GM23338 (cell line): Measurements from ENCODE around the gene SLC8A1.

Experiments used
- CREB1 ChIP-seq: fragments of 250-450 bp; sonication (Bioruptor Pico); IDR thresholded peaks from 2 replicates; pipeline ENCODE4 v1.5.0; 2020; ENCODE audit warnings: low read depth, mild to moderate bottlenecking, moderate library complexity
- EZH2 ChIP-seq: fragments of 200-600 bp; sonication (generic); IDR thresholded peaks from one replicate; pipeline ENCODE4 v1.8.0; 2017; ENCODE audit warnings: antibody characterized with exemption, mild to moderate bottlenecking, low read depth; ENCODE audit not compliant: unreplicated experiment
- EZH2phosphoT487 ChIP-seq: fragments of 200-600 bp; sonication (generic); IDR thresholded peaks from one replicate; pipeline ENCODE4 v1.8.1; 2018; ENCODE audit warnings: antibody characterized with exemption; ENCODE audit not compliant: unreplicated experiment
- JUNB ChIP-seq: IDR thresholded peaks from one replicate; pipeline ENCODE4 v1.6.1; 2016; ENCODE audit warnings: antibody characterized with exemption; ENCODE audit not compliant: unreplicated experiment
- POLR2AphosphoS5 ChIP-seq: IDR thresholded peaks from 2 replicates; pipeline ENCODE4 v1.6.1; 2016; ENCODE audit warnings: antibody characterized with exemption, low read depth
- TF ChIP-seq, protein P1 (sequence below), 2 experiments: fragments of 200-600 bp in 1 of 2; sonication (generic) in 1 of 2; conservative IDR thresholded peaks; 2 replicates each; pipeline versions ENCODE4 v1.5.1 to v1.6.1; 2016 to 2017; ENCODE audit warnings: antibody characterized with exemption in 2 of 2, low read depth in 2 of 2, mild to moderate bottlenecking in 2 of 2, moderate library complexity in 1 of 2
- TF ChIP-seq, protein P2 (sequence below): IDR thresholded peaks from one replicate; pipeline ENCODE4 v1.6.1; 2018; ENCODE audit warnings: antibody characterized with exemption; ENCODE audit not compliant: unreplicated experiment

DNA sequence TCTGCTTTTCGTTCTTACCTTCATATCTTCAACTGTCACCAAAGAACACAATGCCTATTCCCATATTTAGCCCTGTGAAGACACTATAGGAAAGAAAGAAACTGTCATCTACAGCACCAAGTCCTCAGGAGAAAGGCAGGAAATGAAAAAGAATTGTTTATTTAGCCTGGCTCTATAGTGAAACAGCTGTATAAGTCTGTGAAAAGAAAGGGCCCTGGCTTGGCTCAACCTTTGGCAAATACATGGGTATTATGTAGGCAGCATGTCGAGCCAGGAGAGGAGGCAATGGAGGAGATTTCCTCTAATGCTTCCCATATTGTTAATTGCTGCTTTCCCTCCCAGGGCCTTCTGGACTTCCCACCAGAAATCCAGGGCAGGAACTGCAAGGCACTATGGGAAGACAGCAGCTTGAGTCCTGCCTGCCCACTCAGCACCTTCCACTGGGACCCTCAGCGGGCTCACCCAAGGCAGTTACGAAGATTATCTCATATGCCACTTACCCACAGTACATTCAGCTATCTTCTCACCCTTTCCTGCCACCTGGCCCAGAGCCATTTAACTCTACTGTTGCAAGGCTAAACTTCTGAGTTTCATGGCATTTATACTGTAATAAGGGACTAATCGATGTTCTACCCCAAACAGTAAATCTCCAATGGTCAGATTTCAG is 30.1 kb downstream of the SLC8A1 start:
- TF ChIP-seq, protein P1, sequence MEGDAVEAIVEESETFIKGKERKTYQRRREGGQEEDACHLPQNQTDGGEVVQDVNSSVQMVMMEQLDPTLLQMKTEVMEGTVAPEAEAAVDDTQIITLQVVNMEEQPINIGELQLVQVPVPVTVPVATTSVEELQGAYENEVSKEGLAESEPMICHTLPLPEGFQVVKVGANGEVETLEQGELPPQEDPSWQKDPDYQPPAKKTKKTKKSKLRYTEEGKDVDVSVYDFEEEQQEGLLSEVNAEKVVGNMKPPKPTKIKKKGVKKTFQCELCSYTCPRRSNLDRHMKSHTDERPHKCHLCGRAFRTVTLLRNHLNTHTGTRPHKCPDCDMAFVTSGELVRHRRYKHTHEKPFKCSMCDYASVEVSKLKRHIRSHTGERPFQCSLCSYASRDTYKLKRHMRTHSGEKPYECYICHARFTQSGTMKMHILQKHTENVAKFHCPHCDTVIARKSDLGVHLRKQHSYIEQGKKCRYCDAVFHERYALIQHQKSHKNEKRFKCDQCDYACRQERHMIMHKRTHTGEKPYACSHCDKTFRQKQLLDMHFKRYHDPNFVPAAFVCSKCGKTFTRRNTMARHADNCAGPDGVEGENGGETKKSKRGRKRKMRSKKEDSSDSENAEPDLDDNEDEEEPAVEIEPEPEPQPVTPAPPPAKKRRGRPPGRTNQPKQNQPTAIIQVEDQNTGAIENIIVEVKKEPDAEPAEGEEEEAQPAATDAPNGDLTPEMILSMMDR (conservative IDR thresholded peaks at IDR 0.05; ENCODE audit: low read depth in 2 of 2), result no peak
- TF ChIP-seq EZH2 (no peak), JUNB (no peak), POLR2AphosphoS5 (no peak), CREB1 (CRISPR knock-in tag) (no peak), EZH2phosphoT487 (no peak)
- TF ChIP-seq, protein P2, sequence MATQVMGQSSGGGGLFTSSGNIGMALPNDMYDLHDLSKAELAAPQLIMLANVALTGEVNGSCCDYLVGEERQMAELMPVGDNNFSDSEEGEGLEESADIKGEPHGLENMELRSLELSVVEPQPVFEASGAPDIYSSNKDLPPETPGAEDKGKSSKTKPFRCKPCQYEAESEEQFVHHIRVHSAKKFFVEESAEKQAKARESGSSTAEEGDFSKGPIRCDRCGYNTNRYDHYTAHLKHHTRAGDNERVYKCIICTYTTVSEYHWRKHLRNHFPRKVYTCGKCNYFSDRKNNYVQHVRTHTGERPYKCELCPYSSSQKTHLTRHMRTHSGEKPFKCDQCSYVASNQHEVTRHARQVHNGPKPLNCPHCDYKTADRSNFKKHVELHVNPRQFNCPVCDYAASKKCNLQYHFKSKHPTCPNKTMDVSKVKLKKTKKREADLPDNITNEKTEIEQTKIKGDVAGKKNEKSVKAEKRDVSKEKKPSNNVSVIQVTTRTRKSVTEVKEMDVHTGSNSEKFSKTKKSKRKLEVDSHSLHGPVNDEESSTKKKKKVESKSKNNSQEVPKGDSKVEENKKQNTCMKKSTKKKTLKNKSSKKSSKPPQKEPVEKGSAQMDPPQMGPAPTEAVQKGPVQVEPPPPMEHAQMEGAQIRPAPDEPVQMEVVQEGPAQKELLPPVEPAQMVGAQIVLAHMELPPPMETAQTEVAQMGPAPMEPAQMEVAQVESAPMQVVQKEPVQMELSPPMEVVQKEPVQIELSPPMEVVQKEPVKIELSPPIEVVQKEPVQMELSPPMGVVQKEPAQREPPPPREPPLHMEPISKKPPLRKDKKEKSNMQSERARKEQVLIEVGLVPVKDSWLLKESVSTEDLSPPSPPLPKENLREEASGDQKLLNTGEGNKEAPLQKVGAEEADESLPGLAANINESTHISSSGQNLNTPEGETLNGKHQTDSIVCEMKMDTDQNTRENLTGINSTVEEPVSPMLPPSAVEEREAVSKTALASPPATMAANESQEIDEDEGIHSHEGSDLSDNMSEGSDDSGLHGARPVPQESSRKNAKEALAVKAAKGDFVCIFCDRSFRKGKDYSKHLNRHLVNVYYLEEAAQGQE, result no peak
